Amygdala (tissue), 56 donors: ENCODE data around the gene DBN1.
"Not testable (repeated sequence)": the region's sequence is repeated elsewhere in the genome, so short reads cannot be mapped to it uniquely, and the experiment has no call there.

Source experiments
- DNase-seq, 56 donors: peaks; one replicate each; lab custom pipeline; 2025; lab: John Stamatoyannopoulos, UW

Gene DBN1

GRCh38 chr5:177419046-177419445 lies 54.4 kb downstream of the DBN1 start:
- no peak for DNase-seq

DNA sequence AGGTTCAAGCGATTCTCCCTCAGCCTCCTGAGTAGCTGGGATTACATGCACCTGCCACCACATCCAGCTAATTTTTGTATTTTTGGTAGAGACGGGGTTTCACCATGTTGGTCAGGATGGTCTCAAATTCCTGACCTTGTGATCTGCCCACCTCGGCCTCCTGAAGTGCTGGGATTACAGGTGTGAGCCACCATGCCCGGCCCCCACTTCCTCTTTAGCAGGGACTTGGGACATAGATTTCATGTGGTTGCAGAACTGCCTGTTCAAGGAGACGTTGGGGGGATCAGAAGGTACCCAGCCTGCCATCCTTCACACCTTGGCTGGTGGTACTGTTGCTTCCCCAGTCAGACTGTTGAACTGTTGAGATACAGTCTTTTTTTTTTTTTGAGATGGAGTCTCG lies 56.4 kb downstream of the DBN1 start:
- not testable (repeated sequence) for DNase-seq

DNA sequence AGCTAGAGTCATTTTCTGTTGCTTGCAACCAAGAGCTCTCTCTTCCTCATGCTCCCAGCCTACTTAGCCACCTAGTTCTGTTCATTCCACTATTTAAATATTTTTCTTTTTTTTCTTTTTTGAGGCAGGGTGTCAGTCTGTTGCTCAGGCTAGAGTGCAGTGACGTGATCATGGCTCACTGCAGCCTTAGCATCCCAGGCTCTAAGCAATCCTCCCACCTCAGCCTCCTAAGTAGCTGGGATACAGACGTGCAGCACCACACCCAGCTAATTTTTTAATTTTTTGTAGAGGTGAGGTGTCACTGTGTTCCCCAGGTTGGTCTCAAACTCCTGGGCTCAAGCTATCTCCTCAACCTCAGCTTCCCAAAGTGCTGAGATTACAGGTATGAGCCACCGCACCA lies 59.0 kb downstream of the DBN1 start:
- DNase-seq = no peak

DNA sequence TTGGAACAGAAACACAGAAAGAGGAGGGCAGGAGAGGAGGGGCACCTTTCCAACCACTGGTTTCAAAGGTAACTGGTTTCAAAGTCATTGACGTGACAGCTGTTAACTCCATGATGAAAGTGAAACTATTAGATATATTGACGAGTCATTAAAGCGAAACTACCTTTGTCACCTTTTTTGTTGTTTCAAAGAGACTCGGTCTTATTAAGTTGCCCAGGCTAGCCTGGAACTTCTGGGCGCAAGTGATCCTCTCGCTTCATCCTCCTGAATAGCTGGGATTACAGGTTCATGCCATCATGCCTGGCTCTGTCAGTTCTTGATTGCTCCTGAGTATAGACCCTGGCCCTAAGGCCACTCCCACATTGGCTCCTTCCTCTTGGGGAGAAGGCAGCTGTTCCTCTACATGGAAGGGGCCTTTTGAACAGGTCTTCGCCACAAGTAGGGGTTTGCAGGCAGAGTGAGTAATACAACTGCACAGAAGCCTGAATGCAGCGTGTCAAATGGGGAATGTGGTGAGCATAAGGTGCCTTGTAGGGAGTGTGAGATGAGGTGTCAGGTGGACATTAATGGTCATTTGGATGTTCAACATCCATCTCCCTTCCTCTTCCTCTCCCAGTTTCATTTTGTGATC lies 60.7 kb downstream of the DBN1 start:
- DNase-seq = no peak

GRCh38 chr5:177410575-177410974 lies 62.9 kb downstream of the DBN1 start:
- no peak for DNase-seq

DNA sequence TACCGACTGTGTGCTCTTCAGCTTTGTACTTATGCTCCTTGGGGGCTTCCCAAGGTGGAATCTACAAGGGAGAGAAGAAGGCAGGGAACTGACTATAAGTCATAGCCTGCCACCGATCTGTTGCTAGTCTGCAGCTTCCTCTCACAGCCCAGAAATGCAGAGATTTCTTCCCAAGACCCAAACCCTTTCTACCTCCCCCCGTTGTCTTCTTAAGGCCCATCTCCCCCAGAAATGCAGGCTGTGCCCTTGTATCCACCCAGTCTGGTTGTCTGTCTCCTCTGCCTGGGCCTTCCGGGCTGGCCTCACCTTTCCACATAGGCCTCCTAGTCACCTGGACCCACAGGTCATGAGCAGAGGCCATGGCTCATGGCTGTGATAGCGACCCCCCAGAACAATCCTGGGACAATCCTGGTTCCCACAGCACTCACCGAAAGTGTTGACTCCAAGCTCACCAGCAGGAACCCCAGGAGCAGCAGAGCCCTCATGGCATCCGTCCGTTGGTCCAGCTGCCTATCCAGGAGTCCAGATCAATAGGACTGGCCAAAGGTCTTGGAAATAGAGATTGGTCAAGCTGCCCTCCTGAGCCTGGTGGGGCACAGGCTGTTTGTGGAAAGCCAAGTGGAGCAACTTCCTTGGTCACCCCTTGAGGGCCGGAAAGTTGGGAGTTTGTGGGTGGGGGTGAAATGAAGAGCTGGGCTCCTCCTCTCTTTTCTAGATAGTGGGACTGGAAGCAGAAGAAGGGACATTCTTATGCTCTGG lies 64.2 kb downstream of the DBN1 start, which contains the start of gene F12:
Gene F12 (minus strand): TSS at position 522 of the 759 bp plus-strand sequence. CDS start 37 bp downstream, at position 485.
- no peak for DNase-seq
